A549 (cell line): Measurements from ENCODE around the gene TMC7. TPM values are rescaled to one million over a fixed set of nuclear protein-coding genes. Genes with fewer than 3 reads are reported as not detected.
A peak's percentile ranks its signal among the peaks of the same experiment; 100 is the strongest.
"Not testable (repeated sequence)": the region's sequence is repeated elsewhere in the genome, so short reads cannot be mapped to it uniquely, and the experiment has no call there.

Source experiments
- ATAC-seq, 2 experiments: fragments of 200-7000 bp in 1 of 2; fragments of >200 bp in 1 of 2; cut with Nextera tagmentation in 1 of 2; cut with Tn5 transposase in 1 of 2; 3 replicates each; pipeline versions ENCODE4 v1.8.0 to v1.9.1; 2018 to 2020; ENCODE audit warnings: mild to moderate bottlenecking in 1 of 2, moderate library complexity in 1 of 2
- CTCF ChIA-PET: fragments of 300-600 bp; sonication (Branson Sonifier 250); formaldehyde crosslinking; extraction: SDS; loops from one replicate; lab custom pipeline; 2021; ENCODE audit warnings: antibody characterized with exemption, inconsistent platforms; lab: Yijun Ruan, JAX
- POLR2A ChIA-PET: fragments of 350-600 bp; formaldehyde crosslinking; extraction: SDS; loops from one replicate; lab custom pipeline; 2021; ENCODE audit warnings: antibody characterized with exemption, inconsistent platforms; lab: Yijun Ruan, JAX
- DNase-seq, 2 experiments: peaks; one replicate each; pipeline versions ENCODE4 v3.0.0 to v3.0.0-alpha.2; 2011 to 2016; ENCODE audit warnings: low read depth in 1 of 2, low spot score in 1 of 2
- FAIRE-seq: peaks from 2 replicates; lab custom pipeline; 2011; peaks lifted over from hg19 to GRCh38; lab: Jason Lieb, UNC
- H3K27ac ChIP-seq, 2 experiments: fragments of >200 bp; sonication (Bioruptor Twin); formaldehyde crosslinking; 3 replicates each; pipeline ENCODE4 v1.5.1; 2016 to 2017
- H3K4me1 ChIP-seq: fragments of >200 bp; sonication (Bioruptor Twin); formaldehyde crosslinking; 3 replicates; pipeline ENCODE4 v1.6.1; 2016
- H3K4me2 ChIP-seq: fragments of >200 bp; sonication (Bioruptor Twin); formaldehyde crosslinking; 3 replicates; pipeline ENCODE4 v1.6.1; 2016
- H3K4me3 ChIP-seq: fragments of >200 bp; sonication (Bioruptor Twin); formaldehyde crosslinking; 3 replicates; pipeline ENCODE4 v1.5.1; 2016
- H3K9me3 ChIP-seq: fragments of >200 bp; sonication (Bioruptor Twin); formaldehyde crosslinking; 3 replicates; pipeline ENCODE4 v1.6.1; 2016
- CBX8 ChIP-seq: fragments of 200-600 bp; sonication (generic); IDR thresholded peaks from 2 replicates; pipeline ENCODE4 v1.6.1; 2016
- EHMT2 ChIP-seq: fragments of 200-600 bp; sonication (generic); IDR thresholded peaks from 2 replicates; pipeline ENCODE4 v1.6.1; 2016; ENCODE audit warnings: antibody characterized with exemption, low read depth, mild to moderate bottlenecking, moderate library complexity
- ESRRA ChIP-seq: fragments of 150-350 bp; IDR thresholded peaks from 2 replicates; pipeline ENCODE4 v1.6.1; 2014; ENCODE audit warnings: mild to moderate bottlenecking, low read length, borderline replicate concordance
- FOXS1 ChIP-seq: fragments of 250-450 bp; sonication (Bioruptor Pico); IDR thresholded peaks from 2 replicates; pipeline ENCODE4 v1.5.0; 2020; ENCODE audit warnings: mild to moderate bottlenecking, moderate library complexity
- HOXA7 ChIP-seq: fragments of 250-450 bp; sonication (Bioruptor Pico); IDR thresholded peaks from 2 replicates; pipeline ENCODE4 v1.5.0; 2020; ENCODE audit warnings: mild to moderate bottlenecking, moderate library complexity
- HOXB5 ChIP-seq: fragments of 250-450 bp; sonication (Bioruptor Pico); IDR thresholded peaks from 2 replicates; pipeline ENCODE4 v1.5.0; 2020; ENCODE audit warnings: mild to moderate bottlenecking, moderate library complexity
- MAX ChIP-seq: IDR thresholded peaks from 2 replicates; pipeline ENCODE4 v1.6.1; 2012
- MYC ChIP-seq: IDR thresholded peaks from 2 replicates; pipeline ENCODE4 v1.6.1; 2012; ENCODE audit warnings: mild to moderate bottlenecking, inconsistent platforms, low read length, improper control_type of control experiment, borderline replicate concordance
- NFE2L2 ChIP-seq: fragments of 150-350 bp; conservative IDR thresholded peaks from 2 replicates; pipeline ENCODE4 v1.6.1; 2014; ENCODE audit warnings: low read length
- PBX3 ChIP-seq: IDR thresholded peaks from 2 replicates; pipeline ENCODE4 v1.6.1; 2012
- POLR2A ChIP-seq: IDR thresholded peaks from 2 replicates; pipeline ENCODE4 v1.6.1; 2012; ENCODE audit warnings: mild to moderate bottlenecking, low read length
- RAD21 ChIP-seq, 2 experiments: fragments of >200 bp in 1 of 2; sonication (Bioruptor Twin) in 1 of 2; formaldehyde crosslinking in 1 of 2; IDR thresholded peaks in 1 of 2; conservative IDR thresholded peaks in 1 of 2; 2 replicates in 1 of 2; 3 replicates in 1 of 2; pipeline ENCODE4 v1.6.1; 2012 to 2018; ENCODE audit warnings: inconsistent platforms in 1 of 2
- TP53 ChIP-seq: fragments of 250-450 bp; sonication (Bioruptor Pico); IDR thresholded peaks from 2 replicates; pipeline ENCODE4 v1.5.0; 2021; ENCODE audit warnings: mild to moderate bottlenecking, moderate library complexity
- ZC3H11A ChIP-seq: fragments of 450-650 bp; IDR thresholded peaks from 2 replicates; pipeline ENCODE4 v1.6.1; 2014; ENCODE audit warnings: antibody characterized with exemption, mild to moderate bottlenecking
- ZFP36 ChIP-seq: fragments of 450-650 bp; IDR thresholded peaks from 2 replicates; pipeline ENCODE4 v1.6.1; 2014; ENCODE audit warnings: borderline replicate concordance; ENCODE audit not compliant: partially characterized antibody
- ZNF302 ChIP-seq: fragments of 250-450 bp; sonication (Bioruptor Pico); IDR thresholded peaks from 2 replicates; pipeline ENCODE4 v1.9.0; 2021; ENCODE audit warnings: inconsistent platforms, mild to moderate bottlenecking, moderate library complexity
- WGBS: methylation state at CpG from one replicate; pipeline ENCODE4 v1.1.6; 2017; ENCODE audit errors: missing lambda C conversion rate; 5-methylcytosine and 5-hydroxymethylcytosine counted together
- polyA plus RNA-seq, 4 experiments: library from polyadenylated mRNA; depleted of rRNA in 3 of 4; stranded (reverse); fragments of >200 nt; fragmentation: RNase III in 1 of 4; extraction: RNeasy Plus Mini Kit Qiagen cat#74134 plus additional on column Dnase treatment in 1 of 4; gene quantifications; 2 replicates in 3 of 4; 3 replicates in 1 of 4; pipeline ENCODE4 v1.2.3, GENCODE V29; 2011 to 2017

The TMC7 gene
- polyA plus RNA-seq, 2 of the 4 experiments (the other 2 are of a cell fraction), result 7.0 to 9.4 TPM

GRCh38 chr16:18948372-18949020 lies 35.2 kb upstream of the TMC7 start:
- ATAC-seq, result no peak
- H3K4me1 ChIP-seq, result 0 out of 3 replicates have a peak, but pooled peaks cover 3% of the 10 kb centered on the region
- TF ChIP-seq ZC3H11A (no peak), HOXB5 (CRISPR knock-in tag) (no peak), RAD21 (conservative IDR thresholded peaks at IDR 0.05 in 1 of 2, IDR thresholded peaks at IDR 0.05 in 1 of 2) (no peak), TP53 (CRISPR knock-in tag) (no peak), MYC (no peak)
- TF ChIP-seq, all 56 proteins: peak for 0
- DNase-seq (no peak), FAIRE-seq (no peak)
- no peak overlapping the region for H3K4me3 ChIP-seq
- H3K4me2 ChIP-seq, result no peak overlapping the region
- ChIA-PET CTCF (interaction anchor here (0.7 to 1.2 kb wide), 2 partner anchors 10 to 21 kb away, joined by 3 read pairs; no protein-coding TSS in a partner anchor), POLR2A (no interaction called here)
- H3K9me3 ChIP-seq, result no peaks in the 10 kb centered on the region
- H3K27ac ChIP-seq, result no peak overlapping the region
- WGBS, result 80% methylated on average over 9 of the region's 9 CpGs

- no peak for ATAC-seq
- CTCF ChIA-PET, result interaction anchor here (0.6 to 2.4 kb wide), 4 partner anchors 16 to 22 kb away, joined by 3 to 7 read pairs (median 4); no protein-coding TSS in a partner anchor
- POLR2A ChIA-PET, result no interaction called here
- Histone ChIP-seq H3K27ac (no peak overlapping the region), H3K4me2 (no peak overlapping the region), H3K9me3 (no peaks in the 10 kb centered on the region), H3K4me1 (0 out of 3 replicates have a peak, but pooled peaks cover 3% of the 10 kb centered on the region), H3K4me3 (no peak overlapping the region)
- TF ChIP-seq PBX3 (no peak), NFE2L2 (no peak), FOXS1 (no peak), EHMT2 (no peak), CBX8 (no peak), ESRRA (no peak), ZFP36 (no peak)
- DNase-seq, result no peak
- WGBS, result 73% methylated on average over 11 of the region's 11 CpGs
- no peak for FAIRE-seq
Measured at GRCh38 chr16:18950469-18951185, 33.1 kb upstream of the TMC7 start.

- Histone ChIP-seq H3K4me1 (no peaks in the 10 kb centered on the region), H3K27ac (no peak overlapping the region), H3K4me2 (no peak overlapping the region), H3K4me3 (no peak overlapping the region), H3K9me3 (no peaks in the 10 kb centered on the region)
- no peak for ATAC-seq
- no peak for FAIRE-seq
- POLR2A ChIA-PET, result no interaction called here
- DNase-seq, result no peak
- TF ChIP-seq MAX (no peak), HOXA7 (CRISPR knock-in tag) (no peak), ZNF302 (CRISPR knock-in tag) (no peak)
- CTCF ChIA-PET, result interaction anchor here (1.0 to 1.4 kb wide), 5 partner anchors 13 to 152 kb away, joined by 3 to 4 read pairs (median 3); partner anchors contain the start of gene ARL6IP1
Measured at GRCh38 chr16:18953547-18953946, 30.2 kb upstream of the TMC7 start.

GRCh38 chr16:18955874-18956580 lies 27.7 kb upstream of the TMC7 start:
- 54% methylated on average over 14 of the region's 21 CpGs for WGBS
- TF ChIP-seq POLR2A, result 0 out of 2 replicates have a peak, but pooled peaks have one; percentile 20
- TF ChIP-seq, all 56 proteins: peak for 1; not testable (repeated sequence) for 55
- peak overlapping the region; percentile 35 for H3K4me3 ChIP-seq
- peak; percentile 62 to 70; a peak in 5 of 6 replicates for ATAC-seq
- H3K4me1 ChIP-seq, H3K9me3 ChIP-seq, FAIRE-seq, DNase-seq: not testable (repeated sequence)
- H3K4me2 ChIP-seq, result peak overlapping the region; percentile 54
- peak overlapping the region; percentile 38 to 57; a peak in 3 of 6 replicates for H3K27ac ChIP-seq
- ChIA-PET POLR2A (interaction anchor here (1.2 kb wide), 1 partner anchor 154 kb away, joined by 5 read pairs; the partner anchor contains the start of gene ARL6IP1), CTCF (interaction anchor here (0.8 to 5.6 kb wide), 6 partner anchors 11 to 56 kb away, joined by 3 to 34 read pairs (median 4); partner anchors contain the start of gene TMC7)

GRCh38 chr16:18956658-18957241 lies 27.0 kb upstream of the TMC7 start:
- peak overlapping the region; percentile 54 for H3K4me2 ChIP-seq
- ATAC-seq, POLR2A ChIA-PET, H3K9me3 ChIP-seq, FAIRE-seq, H3K4me1 ChIP-seq, DNase-seq: not testable (repeated sequence)
- CTCF ChIA-PET, result interaction anchor here (0.8 to 5.6 kb wide), 5 partner anchors 11 to 27 kb away, joined by 3 to 34 read pairs (median 8); partner anchors contain the start of gene TMC7
- H3K4me3 ChIP-seq, result peak overlapping the region; percentile 35
- peak overlapping the region; percentile 38 to 57; a peak in 3 of 6 replicates for H3K27ac ChIP-seq
- WGBS, result 57% methylated on average over 6 of the region's 6 CpGs
